Muscle of leg (tissue), 11 donors: ENCODE measurements around the gene KDM4C. TPM values are rescaled to one million over a fixed set of nuclear protein-coding genes. Genes with fewer than 3 reads are reported as not detected.

Source experiments
- DNase-seq: peaks from one replicate; pipeline ENCODE4 v3.0.0; 2013
- H3K27ac ChIP-seq: one replicate; pipeline ENCODE4 v1.5.1; 2013; ENCODE audit warnings: mild to moderate bottlenecking, low read length, control low read depth
- H3K27me3 ChIP-seq: one replicate; pipeline ENCODE4 v1.6.1; 2013; ENCODE audit warnings: low read length; ENCODE audit not compliant: control insufficient read depth, insufficient read depth
- H3K36me3 ChIP-seq: one replicate; pipeline ENCODE4 v1.6.1; 2013; ENCODE audit warnings: low read length; ENCODE audit not compliant: control insufficient read depth, insufficient read depth
- H3K4me1 ChIP-seq: one replicate; pipeline ENCODE4 v1.6.1; 2013; ENCODE audit warnings: low read length; ENCODE audit not compliant: control insufficient read depth, insufficient read depth
- H3K4me3 ChIP-seq: one replicate; pipeline ENCODE4 v1.5.1; 2013; ENCODE audit warnings: low read length, control low read depth
- H3K9me3 ChIP-seq: replicated peaks from 2 replicates; pipeline ENCODE4 v1.6.1; 2013; ENCODE audit warnings: low read depth, low read length; ENCODE audit not compliant: control insufficient read depth
- WGBS: methylation state at CpG from one replicate; pipeline ENCODE4 v1.1.5; 2013; ENCODE audit warnings: missing lambda C conversion rate; ENCODE audit not compliant: insufficient coverage; 5-methylcytosine and 5-hydroxymethylcytosine counted together
- polyA plus RNA-seq, 8 donors: library from polyadenylated mRNA; unstranded; fragments of 120-200 nt; gene quantifications; one replicate each; pipeline versions ENCODE4 v1.2.1 to v1.2.3, GENCODE V29; 2013; ENCODE audit warnings: inconsistent platforms in 1 of 8, low replicate concordance in 1 of 8; ENCODE audit not compliant: insufficient read length in 8 of 8, insufficient read depth in 1 of 8
- total RNA-seq: library from RNA; stranded (reverse); fragments of 120-200 nt; gene quantifications from one replicate; pipeline ENCODE4 v1.2.4, GENCODE V29; 2013

KDM4C gene
- total and polyA plus RNA-seq, 9 donors, result 10.1 to 19.0 (median 11.2) TPM

- Histone ChIP-seq H3K9me3 (no peaks in the 10 kb centered on the region), H3K36me3 (no peaks in the 10 kb centered on the region), H3K27ac (no peak overlapping the region), H3K4me1 (peaks cover 8% of the 10 kb centered on the region), H3K27me3 (no peaks in the 10 kb centered on the region), H3K4me3 (no peak overlapping the region)
- DNase-seq, result peak; percentile 53
- no CpG with 5 or more reads among the region's 4 CpGs for WGBS
Observed at GRCh38 chr9:6931913-6932312, 174.1 kb downstream of the KDM4C start.

GRCh38 chr9:6936103-6936502 is 178.3 kb downstream of the KDM4C start:
- Histone ChIP-seq H3K27me3 (no peaks in the 10 kb centered on the region), H3K27ac (no peak overlapping the region), H3K9me3 (no peaks in the 10 kb centered on the region), H3K36me3 (no peaks in the 10 kb centered on the region), H3K4me1 (peaks cover 12% of the 10 kb centered on the region), H3K4me3 (no peak overlapping the region)
- WGBS, result no CpG with 5 or more reads among the region's 1 CpG
- DNase-seq, result no peak

- no peak overlapping the region for H3K27ac ChIP-seq
Observed at GRCh38 chr9:6937209-6937608, 179.4 kb downstream of the KDM4C start.

GRCh38 chr9:6938447-6938846 is 180.7 kb downstream of the KDM4C start:
- peak; percentile 91 for DNase-seq
- WGBS, result no CpG with 5 or more reads among the region's 3 CpGs

More at GRCh38 chr9:6937209-6937608, 179.4 kb downstream of the KDM4C start:
- peaks cover 7% of the 10 kb centered on the region for H3K4me1 ChIP-seq
- 100% methylated on average over 2 of the region's 2 CpGs for WGBS
- no peaks in the 10 kb centered on the region for H3K27me3 ChIP-seq
- DNase-seq, result no peak
- H3K36me3 ChIP-seq, result no peaks in the 10 kb centered on the region
- H3K9me3 ChIP-seq, result no peaks in the 10 kb centered on the region
- no peak overlapping the region for H3K4me3 ChIP-seq

GRCh38 chr9:6938873-6939272 is 181.1 kb downstream of the KDM4C start:
- WGBS, result 100% methylated on average over 2 of the region's 2 CpGs
- Histone ChIP-seq H3K4me3 (no peak overlapping the region), H3K27me3 (no peaks in the 10 kb centered on the region), H3K36me3 (no peaks in the 10 kb centered on the region), H3K27ac (no peak overlapping the region), H3K4me1 (peaks cover 6% of the 10 kb centered on the region), H3K9me3 (no peaks in the 10 kb centered on the region)
- no peak for DNase-seq

More at GRCh38 chr9:6938447-6938846, 180.7 kb downstream of the KDM4C start:
- peaks cover 6% of the 10 kb centered on the region for H3K4me1 ChIP-seq
- no peaks in the 10 kb centered on the region for H3K9me3 ChIP-seq
- H3K27ac ChIP-seq, result peak overlapping the region; percentile 37
- H3K36me3 ChIP-seq, result no peaks in the 10 kb centered on the region
- no peak overlapping the region for H3K4me3 ChIP-seq
- H3K27me3 ChIP-seq, result no peaks in the 10 kb centered on the region

- H3K4me3 ChIP-seq, result no peak overlapping the region
- WGBS, result 73% methylated on average over 3 of the region's 4 CpGs
- no peak overlapping the region for H3K27ac ChIP-seq
- H3K36me3 ChIP-seq, result no peaks in the 10 kb centered on the region
- DNase-seq, result no peak
- no peaks in the 10 kb centered on the region for H3K9me3 ChIP-seq
- no peaks in the 10 kb centered on the region for H3K27me3 ChIP-seq
- H3K4me1 ChIP-seq, result peaks cover 6% of the 10 kb centered on the region
Observed at GRCh38 chr9:6941501-6941900, 183.7 kb downstream of the KDM4C start.

- Histone ChIP-seq H3K36me3 (no peaks in the 10 kb centered on the region), H3K4me3 (no peak overlapping the region), H3K27ac (no peak overlapping the region), H3K27me3 (no peaks in the 10 kb centered on the region), H3K4me1 (peaks cover 6% of the 10 kb centered on the region), H3K9me3 (no peaks in the 10 kb centered on the region)
- no CpG with 5 or more reads among the region's 4 CpGs for WGBS
- DNase-seq, result no peak
Observed at GRCh38 chr9:6942406-6942805, 184.6 kb downstream of the KDM4C start.

- Histone ChIP-seq H3K4me1 (peaks cover 4% of the 10 kb centered on the region), H3K9me3 (no peaks in the 10 kb centered on the region), H3K27me3 (no peaks in the 10 kb centered on the region), H3K27ac (no peak overlapping the region), H3K4me3 (no peak overlapping the region), H3K36me3 (no peaks in the 10 kb centered on the region)
- WGBS, result 79% methylated on average over 4 of the region's 6 CpGs
- DNase-seq, result no peak
Observed at GRCh38 chr9:6943293-6943692, 185.5 kb downstream of the KDM4C start.

GRCh38 chr9:6944093-6944551 is 186.3 kb downstream of the KDM4C start:
- H3K4me1 ChIP-seq, result no peaks in the 10 kb centered on the region
- no peak overlapping the region for H3K4me3 ChIP-seq
- no CpG with 5 or more reads among the region's 1 CpG for WGBS
- no peaks in the 10 kb centered on the region for H3K36me3 ChIP-seq
- H3K27me3 ChIP-seq, result no peaks in the 10 kb centered on the region
- DNase-seq, result peak; percentile 16
- no peaks in the 10 kb centered on the region for H3K9me3 ChIP-seq
- no peak overlapping the region for H3K27ac ChIP-seq

- 100% methylated on average over 3 of the region's 4 CpGs for WGBS
- no peaks in the 10 kb centered on the region for H3K27me3 ChIP-seq
- H3K4me3 ChIP-seq, result no peak overlapping the region
- H3K27ac ChIP-seq, result no peak overlapping the region
- no peak for DNase-seq
- no peaks in the 10 kb centered on the region for H3K4me1 ChIP-seq
- H3K36me3 ChIP-seq, result no peaks in the 10 kb centered on the region
- no peaks in the 10 kb centered on the region for H3K9me3 ChIP-seq
Observed at GRCh38 chr9:6944896-6945295, 187.1 kb downstream of the KDM4C start.

- Histone ChIP-seq H3K9me3 (no peaks in the 10 kb centered on the region), H3K27ac (no peak overlapping the region), H3K36me3 (no peaks in the 10 kb centered on the region), H3K27me3 (no peaks in the 10 kb centered on the region), H3K4me1 (no peaks in the 10 kb centered on the region), H3K4me3 (no peak overlapping the region)
- no peak for DNase-seq
Observed at GRCh38 chr9:6945816-6946215, 188.0 kb downstream of the KDM4C start.
